Measurements from ENCODE around the gene MRPL3.
"Not testable (repeated sequence)": the region's sequence is repeated elsewhere in the genome, so short reads cannot be mapped to it uniquely, and the experiment has no call there.

The MRPL3 gene

GRCh38 chr3:131494706-131495105 is 8.1 kb downstream of the MRPL3 start:
- DNase-seq (ENCODE audit: low spot score), result no peak

GRCh38 chr3:131491775-131492174 is 11.0 kb downstream of the MRPL3 start:
- DNase-seq (ENCODE audit: low spot score), result no peak

GRCh38 chr3:131491084-131491483 is 11.7 kb downstream of the MRPL3 start:
- no peak for DNase-seq (ENCODE audit: low spot score)

- DNase-seq (ENCODE audit: low spot score), result not testable (repeated sequence)
These were observed 16.2 kb downstream of the MRPL3 start for GRCh38 chr3:131486545-131486944.

- no peak for DNase-seq (ENCODE audit: low spot score)
These were observed 17.7 kb downstream of the MRPL3 start for GRCh38 chr3:131485119-131485518.

- DNase-seq (ENCODE audit: low spot score), result no peak
These were observed 18.2 kb downstream of the MRPL3 start for GRCh38 chr3:131484496-131485111.

GRCh38 chr3:131480116-131480515 is 22.7 kb downstream of the MRPL3 start:
- no peak for DNase-seq (ENCODE audit: low spot score)

GRCh38 chr3:131477813-131478212 is 25.0 kb downstream of the MRPL3 start:
- no peak for DNase-seq (ENCODE audit: low spot score)

- no peak for DNase-seq (ENCODE audit: low spot score)
These were observed 28.7 kb downstream of the MRPL3 start for GRCh38 chr3:131474115-131474514.

GRCh38 chr3:131470377-131470776 is 32.4 kb downstream of the MRPL3 start:
- no peak for DNase-seq (ENCODE audit: low spot score)

- DNase-seq (ENCODE audit: low spot score), result no peak
These were observed 44.1 kb downstream of the MRPL3 start for GRCh38 chr3:131458653-131459052.

GRCh38 chr3:131457220-131457619 is 45.6 kb downstream of the MRPL3 start:
- no peak for DNase-seq (ENCODE audit: low spot score)

GRCh38 chr3:131454501-131454900 is 48.3 kb downstream of the MRPL3 start:
- DNase-seq (ENCODE audit: low spot score), result no peak

GRCh38 chr3:131453533-131453932 is 49.2 kb downstream of the MRPL3 start:
- DNase-seq (ENCODE audit: low spot score), result no peak

GRCh38 chr3:131447349-131447748 is 55.4 kb downstream of the MRPL3 start:
- DNase-seq (ENCODE audit: low spot score), result no peak

- no peak for DNase-seq (ENCODE audit: low spot score)
These were observed 58.6 kb downstream of the MRPL3 start for GRCh38 chr3:131444180-131444579.

GRCh38 chr3:131439084-131439483 is 63.7 kb downstream of the MRPL3 start:
- no peak for DNase-seq (ENCODE audit: low spot score)

GRCh38 chr3:131435000-131435399 is 67.8 kb downstream of the MRPL3 start:
- no peak for DNase-seq (ENCODE audit: low spot score)

GRCh38 chr3:131432441-131432840 is 70.3 kb downstream of the MRPL3 start:
- DNase-seq (ENCODE audit: low spot score), result no peak

GRCh38 chr3:131431754-131432153 is 71.0 kb downstream of the MRPL3 start:
- no peak for DNase-seq (ENCODE audit: low spot score)

- no peak for DNase-seq (ENCODE audit: low spot score)
These were observed 75.5 kb downstream of the MRPL3 start for GRCh38 chr3:131427226-131427625.

GRCh38 chr3:131421957-131422498 is 80.7 kb downstream of the MRPL3 start:
- DNase-seq (ENCODE audit: low spot score), result no peak

GRCh38 chr3:131421301-131421700 is 81.5 kb downstream of the MRPL3 start:
- DNase-seq (ENCODE audit: low spot score), result no peak

GRCh38 chr3:131417751-131418150 is 85.0 kb downstream of the MRPL3 start:
- DNase-seq (ENCODE audit: low spot score), result no peak
